WERI-Rb-1 (cell line): ENCODE results near the gene CNIH2.

ENCODE experiments used
- DNase-seq: peaks from one replicate; pipeline ENCODE4 v3.0.0-alpha.2; 2020
- H3K27ac ChIP-seq: fragments of 250-450 bp; sonication (Bioruptor Pico); 2 replicates; pipeline ENCODE4 v1.5.1; 2020; ENCODE audit warnings: mild to moderate bottlenecking, moderate library complexity
- H3K27me3 ChIP-seq: fragments of 250-450 bp; sonication (Bioruptor Pico); 2 replicates; pipeline ENCODE4 v1.5.1; 2021; ENCODE audit warnings: mild to moderate bottlenecking, low read depth, moderate library complexity; ENCODE audit not compliant: insufficient read depth, severe bottlenecking
- H3K36me3 ChIP-seq: fragments of 250-450 bp; sonication (Bioruptor Pico); 2 replicates; pipeline ENCODE4 v1.5.1; 2020; ENCODE audit warnings: mild to moderate bottlenecking, moderate library complexity
- H3K4me3 ChIP-seq: 2 replicates; pipeline ENCODE4 v1.5.1; 2011; ENCODE audit warnings: low read depth, mild to moderate bottlenecking, control low read depth, low read length
- H3K9me3 ChIP-seq: fragments of 250-450 bp; sonication (Bioruptor Pico); 2 replicates; pipeline ENCODE4 v1.5.1; 2021; ENCODE audit warnings: mild to moderate bottlenecking, moderate library complexity; ENCODE audit not compliant: severe bottlenecking
- CTCF ChIP-seq: IDR thresholded peaks from 2 replicates; pipeline ENCODE4 v1.5.1; 2011; ENCODE audit warnings: low read depth, mild to moderate bottlenecking, control low read depth, inconsistent platforms, low read length

Gene CNIH2

GRCh38 chr11:66233301-66233700 lies 44.7 kb upstream of the CNIH2 start:
- peaks cover 38% of the 10 kb centered on the region for H3K36me3 ChIP-seq

GRCh38 chr11:66235141-66235540 lies 42.8 kb upstream of the CNIH2 start:
- Histone ChIP-seq H3K4me3 (no peak overlapping the region), H3K36me3 (peaks cover 44% of the 10 kb centered on the region), H3K27me3 (no peaks in the 10 kb centered on the region), H3K9me3 (no peaks in the 10 kb centered on the region), H3K27ac (no peak overlapping the region)
- no peak for TF ChIP-seq CTCF
- DNase-seq: no peak

More at GRCh38 chr11:66233301-66233700, 44.7 kb upstream of the CNIH2 start:
- Histone ChIP-seq H3K4me3 (no peak overlapping the region), H3K9me3 (no peaks in the 10 kb centered on the region), H3K27ac (no peak overlapping the region), H3K27me3 (no peaks in the 10 kb centered on the region)
- no peak for DNase-seq
- TF ChIP-seq CTCF: no peak

GRCh38 chr11:66237867-66238266 lies 40.1 kb upstream of the CNIH2 start:
- Histone ChIP-seq H3K36me3 (peaks cover 29% of the 10 kb centered on the region), H3K27ac (no peak overlapping the region), H3K9me3 (no peaks in the 10 kb centered on the region), H3K27me3 (no peaks in the 10 kb centered on the region), H3K4me3 (no peak overlapping the region)
- no peak for DNase-seq
- TF ChIP-seq CTCF: no peak

- Histone ChIP-seq H3K36me3 (peaks cover 27% of the 10 kb centered on the region), H3K27me3 (no peaks in the 10 kb centered on the region), H3K4me3 (no peak overlapping the region), H3K9me3 (no peaks in the 10 kb centered on the region), H3K27ac (no peak overlapping the region)
- DNase-seq: no peak
- no peak for TF ChIP-seq CTCF
Measured at GRCh38 chr11:66238786-66239413, 39.1 kb upstream of the CNIH2 start.

GRCh38 chr11:66239511-66239910 lies 38.5 kb upstream of the CNIH2 start:
- DNase-seq: no peak
- Histone ChIP-seq H3K27me3 (no peaks in the 10 kb centered on the region), H3K27ac (no peak overlapping the region), H3K9me3 (no peaks in the 10 kb centered on the region), H3K4me3 (no peak overlapping the region), H3K36me3 (peaks cover 21% of the 10 kb centered on the region)
- TF ChIP-seq CTCF: no peak
